HEK293T (cell line): ENCODE data around the gene BRINP3.
A peak's percentile ranks its signal among the peaks of the same experiment; 100 is the strongest.

Source experiments
- CTCF ChIA-PET: fragments of 350-600 bp; formaldehyde crosslinking; extraction: SDS; loops from one replicate; lab custom pipeline; 2021; ENCODE audit warnings: antibody characterized with exemption, inconsistent platforms; lab: Yijun Ruan, JAX
- POLR2A ChIA-PET: fragments of 350-600 bp; formaldehyde crosslinking; extraction: SDS; loops from one replicate; lab custom pipeline; 2020; ENCODE audit warnings: antibody characterized with exemption, inconsistent platforms; lab: Yijun Ruan, JAX
- DNase-seq: peaks from one replicate; pipeline ENCODE4 v3.0.0; 2012; ENCODE audit warnings: mixed read lengths; ENCODE audit errors: extremely low spot score
- ARNT ChIP-seq: fragments of 450-650 bp; IDR thresholded peaks from 2 replicates; pipeline ENCODE4 v1.6.1; 2017; ENCODE audit warnings: mild to moderate bottlenecking
- BHLHE40 ChIP-seq: fragments of 450-650 bp; IDR thresholded peaks from 2 replicates; pipeline ENCODE4 v1.6.1; 2016; ENCODE audit warnings: mild to moderate bottlenecking, moderate library complexity, borderline replicate concordance
- CTBP1 ChIP-seq: fragments of 450-650 bp; IDR thresholded peaks from 2 replicates; pipeline ENCODE4 v1.6.1; 2016; ENCODE audit warnings: borderline replicate concordance
- ELF4 ChIP-seq: fragments of 450-650 bp; IDR thresholded peaks from 2 replicates; pipeline ENCODE4 v1.6.1; 2017; ENCODE audit warnings: antibody characterized with exemption
- FOXA1 ChIP-seq: fragments of 450-650 bp; IDR thresholded peaks from 2 replicates; pipeline ENCODE4 v1.6.1; 2016; ENCODE audit warnings: mild to moderate bottlenecking
- FOXK2 ChIP-seq: fragments of 450-650 bp; IDR thresholded peaks from 2 replicates; pipeline ENCODE4 v1.6.1; 2016; ENCODE audit warnings: mild to moderate bottlenecking
- FOXM1 ChIP-seq: fragments of 450-650 bp; IDR thresholded peaks from 2 replicates; pipeline ENCODE4 v1.6.1; 2017; ENCODE audit warnings: mild to moderate bottlenecking, borderline replicate concordance
- HDGF ChIP-seq: fragments of 450-650 bp; IDR thresholded peaks from 2 replicates; pipeline ENCODE4 v1.6.1; 2017; ENCODE audit warnings: antibody characterized with exemption, borderline replicate concordance
- L3MBTL2 ChIP-seq: fragments of 450-650 bp; conservative IDR thresholded peaks from 2 replicates; pipeline ENCODE4 v1.6.1; 2016; ENCODE audit warnings: mild to moderate bottlenecking
- LEF1 ChIP-seq: fragments of 450-650 bp; IDR thresholded peaks from 2 replicates; pipeline ENCODE4 v1.6.1; 2017; ENCODE audit warnings: mild to moderate bottlenecking, borderline replicate concordance
- NFRKB ChIP-seq: fragments of 450-650 bp; IDR thresholded peaks from 2 replicates; pipeline ENCODE4 v1.6.1; 2016; ENCODE audit warnings: mild to moderate bottlenecking, moderate library complexity
- SP1 ChIP-seq: fragments of 450-650 bp; IDR thresholded peaks from 2 replicates; pipeline ENCODE4 v1.6.1; 2017
- SUZ12 ChIP-seq: fragments of 450-650 bp; IDR thresholded peaks from 2 replicates; pipeline ENCODE4 v1.6.1; 2016; ENCODE audit warnings: mild to moderate bottlenecking
- TARDBP ChIP-seq: fragments of 450-650 bp; IDR thresholded peaks from 2 replicates; pipeline ENCODE4 v1.6.1; 2016
- ZNF384 ChIP-seq: fragments of 450-650 bp; IDR thresholded peaks from 2 replicates; pipeline ENCODE4 v1.6.1; 2016
- TF ChIP-seq, protein P1 (sequence below): fragments of 450-650 bp; IDR thresholded peaks from 2 replicates; pipeline ENCODE4 v1.6.1; 2016

BRINP3 gene

DNA sequence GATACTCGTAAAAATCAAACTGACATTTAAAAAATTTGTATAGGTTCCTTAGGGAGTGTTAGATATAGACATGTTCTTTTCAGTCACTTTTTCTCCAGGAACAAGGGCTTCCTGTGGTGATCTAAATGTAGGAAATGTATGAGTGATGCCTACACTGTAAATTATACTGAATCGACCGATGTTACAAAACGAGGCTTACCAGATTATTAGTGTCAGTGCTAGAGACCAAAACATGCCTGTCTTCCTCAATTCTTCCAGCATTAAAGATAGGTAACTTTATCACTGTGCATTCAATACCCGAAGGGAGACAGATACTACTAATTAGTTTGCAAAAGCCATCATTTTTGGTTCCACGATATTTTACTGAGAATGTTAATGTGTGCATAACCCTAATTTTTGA is 86.1 kb downstream of the BRINP3 start:
- DNase-seq, result no peak
- TF ChIP-seq SP1, result no peak
- no peak for TF ChIP-seq HDGF
- no peak for TF ChIP-seq CTBP1
- no peak for TF ChIP-seq ZNF384
- no peak for TF ChIP-seq TARDBP
- TF ChIP-seq BHLHE40, result no peak
- TF ChIP-seq, protein P1, sequence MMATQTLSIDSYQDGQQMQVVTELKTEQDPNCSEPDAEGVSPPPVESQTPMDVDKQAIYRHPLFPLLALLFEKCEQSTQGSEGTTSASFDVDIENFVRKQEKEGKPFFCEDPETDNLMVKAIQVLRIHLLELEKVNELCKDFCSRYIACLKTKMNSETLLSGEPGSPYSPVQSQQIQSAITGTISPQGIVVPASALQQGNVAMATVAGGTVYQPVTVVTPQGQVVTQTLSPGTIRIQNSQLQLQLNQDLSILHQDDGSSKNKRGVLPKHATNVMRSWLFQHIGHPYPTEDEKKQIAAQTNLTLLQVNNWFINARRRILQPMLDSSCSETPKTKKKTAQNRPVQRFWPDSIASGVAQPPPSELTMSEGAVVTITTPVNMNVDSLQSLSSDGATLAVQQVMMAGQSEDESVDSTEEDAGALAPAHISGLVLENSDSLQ, result no peak; the same call in 1 of the 2 replicates
- TF ChIP-seq LEF1, result no peak
- TF ChIP-seq FOXM1, result no peak
- no peak for TF ChIP-seq L3MBTL2
- no peak for TF ChIP-seq FOXA1
- TF ChIP-seq NFRKB, result no peak
- TF ChIP-seq ELF4, result no peak
- ChIA-PET CTCF (no interaction called here), POLR2A (no interaction called here)

DNA sequence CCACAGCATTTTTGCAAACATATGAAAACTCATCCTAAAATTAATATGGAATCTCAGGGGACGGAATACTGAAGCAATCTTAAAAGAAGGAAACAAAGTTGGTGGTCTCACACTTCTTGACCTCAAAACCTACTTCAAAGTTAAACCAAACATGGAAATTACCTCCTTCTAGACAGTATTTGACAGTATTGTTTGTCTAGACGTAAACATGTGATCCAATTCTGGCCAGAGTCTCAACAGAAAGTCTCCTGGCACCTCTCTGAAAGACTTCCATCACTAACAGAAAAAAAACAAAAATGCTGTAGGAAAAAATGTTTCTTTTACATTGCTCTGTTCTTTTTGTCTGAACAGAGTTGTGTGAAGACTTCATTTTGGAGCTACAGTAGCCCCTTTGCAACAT is 99.7 kb downstream of the BRINP3 start:
- no peak for DNase-seq
- ChIA-PET POLR2A (no interaction called here), CTCF (no interaction called here)
- TF ChIP-seq BHLHE40, result no peak

DNA sequence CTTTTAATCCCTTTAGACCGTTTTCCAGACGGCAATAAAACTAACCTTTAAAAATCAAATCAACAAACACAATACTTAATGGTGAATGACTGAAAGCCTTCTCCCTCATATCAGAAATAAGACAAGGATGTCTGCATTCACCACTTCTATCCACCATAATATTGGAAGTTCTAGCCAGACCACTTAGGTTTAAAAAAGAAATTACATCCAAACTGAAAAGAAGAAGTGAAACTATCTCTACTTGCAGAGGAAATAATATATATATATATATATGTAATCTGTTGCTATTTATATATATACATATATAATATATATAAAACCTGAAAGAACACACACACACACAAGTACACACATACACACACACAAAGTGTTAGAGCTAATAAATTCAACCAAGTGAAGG is 100.4 kb downstream of the BRINP3 start:
- CTCF ChIA-PET, result no interaction called here
- DNase-seq, result no peak
- POLR2A ChIA-PET, result no interaction called here
- TF ChIP-seq BHLHE40 (no peak), TARDBP (no peak), FOXK2 (no peak), FOXA1 (no peak), L3MBTL2 (no peak), NFRKB (no peak), SUZ12 (no peak), SP1 (no peak), ELF4 (no peak)
- TF ChIP-seq, protein P1, result no peak

DNA sequence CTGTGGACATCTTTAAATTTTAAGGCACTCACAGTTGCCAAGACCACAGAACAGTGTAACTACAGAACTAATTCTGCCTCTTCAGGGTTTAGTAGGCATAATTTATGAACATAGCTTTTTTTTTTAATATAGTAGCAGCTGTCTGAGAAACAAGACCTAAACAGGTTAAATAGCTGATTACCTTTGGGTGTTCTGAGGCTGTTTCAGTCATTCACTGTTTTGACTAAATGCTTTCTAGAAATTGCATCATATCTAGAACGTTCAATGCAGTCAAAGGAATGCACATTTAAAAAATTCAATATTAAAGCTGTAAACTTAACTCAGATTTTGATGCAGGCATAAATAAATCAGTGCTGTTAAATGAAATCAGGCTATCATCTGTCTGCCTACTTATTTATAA is 101.6 kb downstream of the BRINP3 start:
- CTCF ChIA-PET, result interaction anchor here (0.5 kb wide), 1 partner anchor 68 kb away, joined by 3 read pairs; no protein-coding TSS in a partner anchor
- no peak for TF ChIP-seq ELF4
- TF ChIP-seq FOXA1, result no peak
- no peak for TF ChIP-seq CTBP1
- no peak for TF ChIP-seq ZNF384
- no peak for TF ChIP-seq TARDBP
- no peak for TF ChIP-seq BHLHE40
- TF ChIP-seq, protein P1, result no peak
- no peak for TF ChIP-seq LEF1
- no peak for TF ChIP-seq FOXK2
- DNase-seq, result no peak
- POLR2A ChIA-PET, result no interaction called here

DNA sequence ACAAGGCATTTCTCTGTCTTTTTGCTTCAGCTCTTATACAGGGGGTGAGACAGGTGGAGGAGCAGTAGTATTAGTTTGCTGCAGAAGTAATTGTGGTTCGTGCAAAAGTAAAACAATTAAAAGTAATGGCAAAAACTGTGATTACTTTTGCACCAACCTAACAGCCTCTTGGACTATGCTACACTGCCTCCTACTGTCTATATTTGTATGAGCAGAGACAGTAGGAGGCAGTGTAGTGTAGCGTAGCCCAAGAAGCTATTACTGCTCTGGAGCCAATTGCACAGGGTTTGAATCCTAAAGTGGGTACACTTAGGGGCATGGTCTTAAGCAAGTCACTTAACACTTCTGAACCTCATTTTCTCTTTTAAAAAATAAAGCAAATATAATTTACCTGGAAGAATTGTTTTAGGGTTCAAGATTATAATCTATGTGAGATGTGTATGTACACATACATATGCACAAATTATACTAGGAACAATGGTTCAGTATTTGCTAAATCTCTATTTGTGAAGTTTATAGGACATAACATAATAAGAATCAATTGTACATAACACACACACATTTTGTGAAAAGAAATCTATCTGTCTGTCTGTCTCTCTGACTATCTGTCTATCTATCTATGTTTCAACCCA is 103.8 kb downstream of the BRINP3 start:
- DNase-seq, result peak; percentile 34
- ChIA-PET CTCF (interaction anchor here (0.5 to 1.6 kb wide), 2 partner anchors 110 to 665 kb away, joined by 3 read pairs; no protein-coding TSS in a partner anchor), POLR2A (interaction anchor here (0.6 kb wide), 1 partner anchor 105 kb away, joined by 3 read pairs; no protein-coding TSS in a partner anchor)
- TF ChIP-seq TARDBP, result no peak
- no peak for TF ChIP-seq L3MBTL2
- TF ChIP-seq FOXA1, result no peak
- no peak for TF ChIP-seq SUZ12
- no peak for TF ChIP-seq ELF4
- no peak for TF ChIP-seq FOXK2
- no peak for TF ChIP-seq FOXM1
- TF ChIP-seq CTBP1, result no peak
- no peak for TF ChIP-seq ZNF384
- no peak for TF ChIP-seq SP1
- TF ChIP-seq, protein P1, result no peak
- no peak for TF ChIP-seq NFRKB
- no peak for TF ChIP-seq HDGF
- TF ChIP-seq BHLHE40, result no peak
- no peak for TF ChIP-seq ARNT
- TF ChIP-seq LEF1, result no peak

DNA sequence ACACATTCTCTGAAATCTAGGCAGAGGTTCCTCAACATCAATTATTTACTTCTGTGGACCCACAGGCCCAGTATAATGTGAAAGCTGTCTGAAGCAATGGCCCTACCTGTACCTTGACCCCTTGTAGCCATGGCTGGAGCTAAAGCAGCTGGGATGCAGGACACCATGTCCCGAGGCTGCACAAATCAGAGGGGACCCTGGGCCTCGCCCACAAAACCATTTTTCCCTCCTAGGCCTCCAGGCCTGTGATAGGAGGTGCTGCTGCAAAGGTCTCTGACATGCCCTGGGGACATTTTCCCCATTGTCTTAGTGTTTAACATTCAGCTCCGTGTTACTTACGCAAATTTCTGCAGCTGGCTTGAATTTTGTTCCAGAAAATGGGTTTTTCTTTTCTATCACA is 110.5 kb downstream of the BRINP3 start:
- no peak for TF ChIP-seq LEF1
- no peak for TF ChIP-seq ARNT
- TF ChIP-seq, protein P1, result no peak
- TF ChIP-seq NFRKB, result no peak
- TF ChIP-seq L3MBTL2, result no peak
- TF ChIP-seq HDGF, result no peak
- no peak for TF ChIP-seq ELF4
- no peak for TF ChIP-seq ZNF384
- TF ChIP-seq TARDBP, result no peak
- no peak for TF ChIP-seq FOXA1
- no peak for TF ChIP-seq SP1
- TF ChIP-seq FOXM1, result no peak
- no peak for TF ChIP-seq BHLHE40
- TF ChIP-seq FOXK2, result no peak
- no peak for TF ChIP-seq SUZ12
- no peak for TF ChIP-seq CTBP1
- ChIA-PET CTCF (no interaction called here), POLR2A (no interaction called here)
- DNase-seq, result no peak
